Measurements from ENCODE around the gene VCPKMT. TPM values are rescaled to one million over a fixed set of nuclear protein-coding genes. Genes with fewer than 3 reads are reported as not detected.

The VCPKMT gene
- total and polyA plus RNA-seq, 9 of the 15 experiments (the other 6 are each of a cell fraction or from before 2014, with no cell fraction given), result 2.7 to 7.8 (median 6.3) TPM

GRCh38 chr14:50060871-50061663 lies 55.3 kb downstream of the VCPKMT start (continued):
- TF ChIP-seq ARID3B (CRISPR knock-in tag; IDR thresholded peaks at IDR 0.05; ENCODE audit: borderline replicate concordance) (no peak), ZKSCAN8 (CRISPR knock-in tag; IDR thresholded peaks at IDR 0.05) (no peak), PHF21A (IDR thresholded peaks at IDR 0.05; ENCODE audit: borderline replicate concordance, low read depth) (no peak), MAX (CRISPR knock-in tag; IDR thresholded peaks at IDR 0.05) (0 out of 2 replicates have a peak, but pooled peaks have one; percentile 14), ATF6 (CRISPR knock-in tag; IDR thresholded peaks at IDR 0.05) (no peak), GABPA (tag; conservative IDR thresholded peaks at IDR 0.05; ENCODE audit: low read depth) (peak; percentile 9; the same call in 1 of the 2 replicates), GTF2B (IDR thresholded peaks at IDR 0.05; ENCODE audit: extremely low read depth, insufficient read length) (no peak), ETV5 (CRISPR knock-in tag; IDR thresholded peaks at IDR 0.05; ENCODE audit: low read depth) (no peak), HDAC3 (IDR thresholded peaks at IDR 0.05; ENCODE audit: borderline replicate concordance, partially characterized antibody) (peak; percentile 20), ZEB2 (IDR thresholded peaks at IDR 0.05) (no peak), ZNF764 (CRISPR knock-in tag; IDR thresholded peaks at IDR 0.05; ENCODE audit: low read depth) (no peak), ZBTB17 (CRISPR knock-in tag; IDR thresholded peaks at IDR 0.05) (no peak), REST (IDR thresholded peaks at IDR 0.05; ENCODE audit: borderline replicate concordance) (peak; percentile 14; the same call in 1 of the 2 replicates), REST (CRISPR knock-in tag; IDR thresholded peaks at IDR 0.05; ENCODE audit: low read depth) (no peak), COPS2 (conservative IDR thresholded peaks at IDR 0.05) (no peak)

All from K562 (cell line).